ENCODE results near the gene TBKBP1.
"Not testable (repeated sequence)": the region's sequence is repeated elsewhere in the genome, so short reads cannot be mapped to it uniquely, and the experiment has no call there.

TBKBP1 gene

DNA sequence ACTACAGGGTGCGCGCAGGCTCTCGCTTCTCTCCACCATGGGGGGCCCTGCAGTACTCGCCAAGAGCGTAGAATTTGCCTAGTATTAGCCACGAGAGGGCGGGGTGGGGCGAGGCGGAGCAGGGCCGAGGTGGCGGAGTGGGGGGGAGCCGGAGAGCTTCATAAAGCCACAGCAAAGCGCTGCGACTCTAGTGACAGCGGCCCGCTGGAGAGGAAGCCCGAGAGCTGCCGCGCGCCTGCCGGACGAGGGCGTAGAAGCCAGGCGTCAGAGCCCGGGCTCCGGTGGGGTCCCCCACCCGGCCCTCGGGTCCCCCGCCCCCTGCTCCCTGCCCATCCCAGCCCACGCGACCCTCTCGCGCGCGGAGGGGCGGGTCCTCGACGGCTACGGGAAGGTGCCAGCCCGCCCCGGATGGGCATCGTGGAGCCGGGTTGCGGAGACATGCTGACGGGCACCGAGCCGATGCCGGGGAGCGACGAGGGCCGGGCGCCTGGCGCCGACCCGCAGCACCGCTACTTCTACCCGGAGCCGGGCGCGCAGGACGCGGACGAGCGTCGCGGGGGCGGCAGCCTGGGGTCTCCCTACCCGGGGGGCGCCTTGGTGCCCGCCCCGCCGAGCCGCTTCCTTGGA is 39.2 kb downstream of the TBKBP1 start, which contains the start of gene TBX21:
TBX21 (plus strand) TSS at position 190 of the 627 bp plus-strand sequence; CDS start at position 409, 219 bp downstream.
- peak; percentile 90 for DNase-seq (ENCODE audit: low spot score)

DNA sequence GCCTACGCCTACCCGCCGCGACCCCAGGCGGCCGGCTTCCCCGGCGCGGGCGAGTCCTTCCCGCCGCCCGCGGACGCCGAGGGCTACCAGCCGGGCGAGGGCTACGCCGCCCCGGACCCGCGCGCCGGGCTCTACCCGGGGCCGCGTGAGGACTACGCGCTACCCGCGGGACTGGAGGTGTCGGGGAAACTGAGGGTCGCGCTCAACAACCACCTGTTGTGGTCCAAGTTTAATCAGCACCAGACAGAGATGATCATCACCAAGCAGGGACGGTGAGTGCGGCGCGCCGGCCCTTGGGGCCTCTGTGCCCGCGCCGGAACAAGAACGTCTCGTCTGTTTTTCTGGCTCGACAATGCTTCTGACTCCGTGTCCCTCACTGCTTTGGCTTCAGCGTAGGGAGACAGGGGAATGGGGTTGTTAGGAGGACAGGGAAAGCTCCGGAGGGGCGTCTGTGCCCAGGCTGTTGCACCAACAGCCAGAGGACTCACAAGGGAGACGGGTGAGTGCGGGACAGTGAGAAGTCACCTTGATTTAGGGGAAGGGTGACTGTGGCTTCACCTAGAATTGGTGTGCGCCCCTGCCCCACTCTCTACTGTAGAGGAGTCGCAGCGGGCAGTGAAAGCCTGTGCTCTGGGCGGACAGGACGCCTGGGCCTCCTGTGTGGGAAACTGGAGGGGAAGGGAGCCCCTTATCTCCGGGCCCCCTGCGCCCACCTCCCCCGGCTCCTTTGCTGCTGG is 39.9 kb downstream of the TBKBP1 start:
- no peak for DNase-seq (ENCODE audit: low spot score)

GRCh38 chr17:47735139-47735464 is 41.1 kb downstream of the TBKBP1 start:
- no peak for DNase-seq (ENCODE audit: low spot score)

- DNase-seq (ENCODE audit: low spot score) = peak; percentile 65
These were observed 41.6 kb downstream of the TBKBP1 start for GRCh38 chr17:47735536-47736011.

GRCh38 chr17:47736501-47737495 is 42.8 kb downstream of the TBKBP1 start:
- no peak for DNase-seq (ENCODE audit: low spot score)

- DNase-seq (ENCODE audit: low spot score) = no peak
These were observed 44.2 kb downstream of the TBKBP1 start for GRCh38 chr17:47738178-47738577.

- DNase-seq (ENCODE audit: low spot score) = no peak
These were observed 45.2 kb downstream of the TBKBP1 start for GRCh38 chr17:47739150-47739549.

- DNase-seq (ENCODE audit: low spot score) = not testable (repeated sequence)
These were observed 46.0 kb downstream of the TBKBP1 start for GRCh38 chr17:47739945-47740344.

- DNase-seq (ENCODE audit: low spot score) = no peak
These were observed 47.3 kb downstream of the TBKBP1 start for GRCh38 chr17:47741109-47741792.

DNA sequence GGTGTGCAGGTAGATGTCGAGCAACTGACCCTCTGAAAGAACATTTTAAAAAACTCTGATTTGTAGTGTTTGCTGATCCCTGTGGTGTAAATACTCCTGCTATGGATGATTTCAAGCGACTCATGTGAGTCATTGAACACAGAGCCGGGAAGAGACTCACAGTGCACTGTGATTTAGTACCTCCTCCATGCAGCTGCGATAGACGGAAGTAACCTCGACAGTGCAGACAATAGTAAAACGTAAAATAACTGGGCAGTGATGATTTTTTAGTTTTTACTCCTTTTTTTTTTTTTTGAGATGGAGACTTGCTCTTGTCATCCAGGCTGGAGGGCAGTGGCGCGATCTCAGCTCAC is 47.8 kb downstream of the TBKBP1 start:
- DNase-seq (ENCODE audit: low spot score) = no peak

GRCh38 chr17:47742319-47743181 is 48.6 kb downstream of the TBKBP1 start:
- peak; percentile 59 for DNase-seq (ENCODE audit: low spot score)

DNA sequence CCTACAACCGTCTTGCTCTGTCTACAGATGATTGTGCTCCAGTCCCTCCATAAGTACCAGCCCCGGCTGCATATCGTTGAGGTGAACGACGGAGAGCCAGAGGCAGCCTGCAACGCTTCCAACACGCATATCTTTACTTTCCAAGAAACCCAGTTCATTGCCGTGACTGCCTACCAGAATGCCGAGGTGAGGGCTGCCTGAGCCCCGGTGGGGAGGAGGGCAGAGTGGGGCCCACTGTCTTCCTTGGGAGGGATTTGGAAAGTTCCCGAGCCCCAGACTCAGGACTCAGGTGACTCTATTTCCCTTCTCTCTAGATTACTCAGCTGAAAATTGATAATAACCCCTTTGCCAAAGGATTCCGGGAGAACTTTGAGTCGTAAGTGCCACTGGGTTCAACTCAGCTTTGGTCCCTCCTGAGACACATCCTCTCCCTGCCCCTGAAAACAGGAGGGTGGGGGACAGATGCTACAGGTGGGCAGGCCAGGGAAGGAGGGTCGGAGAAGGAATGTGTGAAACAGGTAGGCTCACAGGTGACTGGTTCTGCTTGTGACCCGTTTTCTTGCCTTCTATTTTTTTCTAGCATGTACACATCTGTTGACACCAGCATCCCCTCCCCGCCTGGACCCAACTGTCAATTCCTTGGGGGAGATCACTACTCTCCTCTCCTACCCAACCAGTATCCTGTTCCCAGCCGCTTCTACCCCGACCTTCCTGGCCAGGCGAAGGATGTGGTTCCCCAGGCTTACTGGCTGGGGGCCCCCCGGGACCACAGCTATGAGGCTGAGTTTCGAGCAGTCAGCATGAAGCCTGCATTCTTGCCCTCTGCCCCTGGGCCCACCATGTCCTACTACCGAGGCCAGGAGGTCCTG is 50.4 kb downstream of the TBKBP1 start:
- DNase-seq (ENCODE audit: low spot score) = no peak

DNA sequence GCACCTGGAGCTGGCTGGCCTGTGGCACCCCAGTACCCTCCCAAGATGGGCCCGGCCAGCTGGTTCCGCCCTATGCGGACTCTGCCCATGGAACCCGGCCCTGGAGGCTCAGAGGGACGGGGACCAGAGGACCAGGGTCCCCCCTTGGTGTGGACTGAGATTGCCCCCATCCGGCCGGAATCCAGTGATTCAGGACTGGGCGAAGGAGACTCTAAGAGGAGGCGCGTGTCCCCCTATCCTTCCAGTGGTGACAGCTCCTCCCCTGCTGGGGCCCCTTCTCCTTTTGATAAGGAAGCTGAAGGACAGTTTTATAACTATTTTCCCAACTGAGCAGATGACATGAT is 51.0 kb downstream of the TBKBP1 start:
- no peak for DNase-seq (ENCODE audit: low spot score)

GRCh38 chr17:47751471-47751870 is 57.5 kb downstream of the TBKBP1 start:
- no peak for DNase-seq (ENCODE audit: low spot score)

DNA sequence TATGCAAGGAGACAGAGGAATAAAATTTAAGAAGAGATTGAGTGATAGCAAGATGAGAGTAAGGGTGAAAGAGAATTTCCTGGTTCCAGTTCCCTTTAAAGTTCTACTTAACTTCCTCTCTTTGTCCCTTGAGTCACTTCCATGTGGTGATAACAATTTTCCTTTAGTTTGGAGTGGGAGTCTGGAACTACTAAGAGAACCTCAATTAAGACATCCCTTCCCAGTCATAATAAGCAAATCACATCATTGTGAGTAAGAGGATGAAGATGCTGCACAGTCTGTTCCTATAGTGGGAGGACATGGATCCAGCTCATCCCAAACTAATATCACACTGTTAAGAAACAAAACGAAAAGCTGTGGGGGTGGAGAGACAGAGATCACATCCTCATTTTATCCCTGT is 63.4 kb downstream of the TBKBP1 start:
- no peak for DNase-seq (ENCODE audit: low spot score)

GRCh38 chr17:47760409-47761140 is 66.6 kb downstream of the TBKBP1 start:
- no peak for DNase-seq (ENCODE audit: low spot score)

All from germinal center (tissue), 1 donor.